GM18861 (cell line): ENCODE data around the gene NINL.

Source experiments
- ATAC-seq: cut with Tn5 transposase; IDR thresholded peaks from one replicate; pipeline ENCODE4 v1.9.1; 2021; ENCODE audit not compliant: unreplicated experiment

Gene NINL

GRCh38 chr20:25439328-25439727 lies 146.0 kb downstream of the NINL start:
- no peak for ATAC-seq

GRCh38 chr20:25437153-25437581 lies 148.2 kb downstream of the NINL start:
- ATAC-seq = no peak

- ATAC-seq = no peak
These were observed 160.8 kb downstream of the NINL start for GRCh38 chr20:25424536-25424935.

GRCh38 chr20:25422032-25422431 lies 163.3 kb downstream of the NINL start:
- no peak for ATAC-seq

- ATAC-seq = no peak
These were observed 164.2 kb downstream of the NINL start for GRCh38 chr20:25421102-25421501.

GRCh38 chr20:25418776-25419175 lies 166.6 kb downstream of the NINL start:
- ATAC-seq = peak; percentile 51

- no peak for ATAC-seq
These were observed 176.4 kb downstream of the NINL start for GRCh38 chr20:25408890-25409289.

GRCh38 chr20:25408170-25408547 lies 177.2 kb downstream of the NINL start:
- no peak for ATAC-seq

GRCh38 chr20:25407311-25408169 lies 177.8 kb downstream of the NINL start, which contains the start of gene GINS1:
GINS1 (plus strand) TSS chr20:25407673; CDS start chr20:25407821, 148 bp downstream.
- peak; percentile 67 for ATAC-seq
